ENCODE data around the gene ZC3H12D.

GRCh38 chr6:149477544-149477943 is 7.3 kb downstream of the ZC3H12D start:
- no peak for TF ChIP-seq CTCF (conservative IDR thresholded peaks at IDR 0.05; ENCODE audit: low read depth, low read length)
- TF ChIP-seq EZH2 (IDR thresholded peaks at IDR 0.05; ENCODE audit: low read length, unreplicated experiment): no peak

Measured in PC-3 (cell line).